SIG-M5 treated with dmso at 0.1 percent for 504 hours (cell line): ENCODE results near the gene NARF.
"Not testable (repeated sequence)": the region's sequence is repeated elsewhere in the genome, so short reads cannot be mapped to it uniquely, and the experiment has no call there.

Experiments
- DNase-seq: peaks from one replicate; lab custom pipeline; 2025; ENCODE audit not compliant: unreplicated experiment; lab: John Stamatoyannopoulos, UW

NARF gene

GRCh38 chr17:82496529-82497434, 38.2 kb downstream of the NARF start:
- peak; percentile 84 for DNase-seq

GRCh38 chr17:82497483-82498405, 39.2 kb downstream of the NARF start:
- DNase-seq = peak; percentile 62

DNA sequence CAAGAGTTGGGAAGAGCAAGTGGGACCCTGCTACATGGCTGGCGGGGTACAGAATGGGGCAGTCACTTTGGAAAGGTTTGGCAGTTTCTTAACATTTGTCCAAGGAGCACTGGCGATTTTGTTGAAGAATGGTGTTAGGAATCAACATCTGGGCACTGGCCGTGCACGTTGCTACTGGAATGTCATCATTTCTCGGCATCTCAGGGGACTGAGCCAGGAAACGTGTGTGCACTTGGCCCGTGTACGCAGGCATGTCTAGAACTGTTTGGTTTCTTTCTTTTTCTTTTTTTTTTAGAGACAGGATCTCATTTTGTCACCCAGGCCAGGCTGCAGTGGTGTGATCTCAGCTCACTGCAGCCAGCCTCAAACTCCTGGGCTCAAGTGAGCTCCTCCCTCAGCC, 43.7 kb downstream of the NARF start:
- DNase-seq = no peak

DNA sequence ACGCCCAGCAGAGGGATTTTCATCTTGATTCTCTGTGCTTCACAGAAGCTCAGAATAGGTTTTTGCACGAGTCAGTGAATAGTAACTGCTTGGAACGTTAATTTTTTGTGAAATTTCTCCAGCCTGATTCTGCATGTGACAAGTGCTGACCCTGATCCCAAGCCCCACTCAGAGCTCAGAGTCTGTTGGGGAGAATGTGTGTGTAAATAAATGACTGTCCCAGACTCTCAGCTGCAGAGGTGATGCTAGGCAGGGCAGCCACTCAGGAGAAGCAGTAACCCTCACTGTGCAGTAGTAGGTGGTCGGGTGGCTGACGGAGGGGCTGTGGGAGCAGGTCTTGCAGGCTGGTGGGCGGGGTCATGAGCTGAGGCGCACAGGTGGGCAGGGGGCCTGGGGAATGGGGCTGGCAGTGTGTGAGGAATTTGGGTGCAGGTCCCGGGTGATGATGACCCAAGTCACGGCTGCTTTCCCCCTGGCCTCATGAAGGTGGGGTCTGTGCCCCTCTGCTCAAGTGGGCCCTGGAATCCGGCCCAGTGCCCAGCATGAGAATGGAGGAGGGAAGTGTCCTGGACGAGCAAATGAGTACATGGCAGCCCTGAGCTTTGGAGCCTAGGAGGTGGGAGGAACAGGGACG, 44.7 kb downstream of the NARF start:
- no peak for DNase-seq

- no peak for DNase-seq
Measured at GRCh38 chr17:82503728-82504308, 45.3 kb downstream of the NARF start.

DNA sequence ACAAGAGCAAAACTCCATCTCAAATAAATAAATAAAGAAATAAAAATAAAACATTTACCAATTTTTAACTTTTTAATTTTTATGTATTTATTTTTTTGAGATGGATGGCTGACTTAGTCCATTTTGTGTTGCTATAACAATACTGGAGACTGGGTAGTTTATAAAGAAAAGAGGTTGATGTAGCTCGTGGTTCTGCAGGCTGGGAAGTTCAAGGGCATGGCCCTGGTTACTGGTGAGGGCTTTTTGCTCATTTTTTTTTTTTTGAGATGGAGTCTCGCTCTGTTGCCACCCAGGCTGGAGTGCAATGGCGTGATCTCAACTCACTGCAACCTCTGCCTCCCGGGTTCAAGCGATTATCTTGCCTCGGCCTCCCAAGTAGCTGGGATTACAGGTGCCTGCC, 46.8 kb downstream of the NARF start:
- DNase-seq = no peak

GRCh38 chr17:82506402-82506801, 47.9 kb downstream of the NARF start:
- DNase-seq = not testable (repeated sequence)

- no peak for DNase-seq
Measured at GRCh38 chr17:82507631-82508175, 49.2 kb downstream of the NARF start.

- not testable (repeated sequence) for DNase-seq
Measured at GRCh38 chr17:82511642-82512041, 53.1 kb downstream of the NARF start.

- not testable (repeated sequence) for DNase-seq
Measured at GRCh38 chr17:82513864-82514263, 55.3 kb downstream of the NARF start.

DNA sequence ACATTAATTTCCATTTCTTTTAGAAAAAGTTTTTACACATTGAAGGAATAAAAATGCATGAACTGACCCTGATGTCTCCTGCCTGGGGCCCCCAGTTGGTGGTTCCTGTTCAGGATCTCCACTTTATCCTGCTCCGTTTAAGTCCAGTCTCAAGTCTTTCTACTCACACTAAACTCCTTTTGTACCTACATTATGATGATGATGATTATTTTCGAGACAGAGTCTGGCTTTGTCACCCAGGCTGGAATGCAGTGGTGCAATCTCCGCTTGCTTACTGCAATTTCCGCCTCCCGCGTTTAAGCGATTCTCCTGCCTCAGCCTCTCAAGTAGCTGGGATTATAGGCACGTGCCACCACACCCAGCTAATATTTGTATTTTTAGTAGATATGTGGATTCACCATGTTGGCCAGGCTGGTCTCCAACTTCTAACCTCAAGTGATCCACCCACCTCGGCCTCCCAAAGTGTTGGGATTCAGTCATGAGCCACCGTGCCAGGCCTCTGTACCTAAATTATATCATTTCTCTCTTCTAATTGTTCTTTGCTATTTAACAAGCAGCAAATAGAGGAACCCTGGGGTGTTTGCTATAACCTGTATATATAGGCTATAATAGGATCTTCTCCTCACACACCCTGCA, 58.8 kb downstream of the NARF start:
- DNase-seq = no peak

- peak; percentile 91 for DNase-seq
Measured at GRCh38 chr17:82518826-82519810, 60.6 kb downstream of the NARF start, which contains the start of gene FOXK2. TSS of gene FOXK2 (plus strand) at chr17:82519732. CDS start at chr17:82519889, 157 bp downstream.

DNA sequence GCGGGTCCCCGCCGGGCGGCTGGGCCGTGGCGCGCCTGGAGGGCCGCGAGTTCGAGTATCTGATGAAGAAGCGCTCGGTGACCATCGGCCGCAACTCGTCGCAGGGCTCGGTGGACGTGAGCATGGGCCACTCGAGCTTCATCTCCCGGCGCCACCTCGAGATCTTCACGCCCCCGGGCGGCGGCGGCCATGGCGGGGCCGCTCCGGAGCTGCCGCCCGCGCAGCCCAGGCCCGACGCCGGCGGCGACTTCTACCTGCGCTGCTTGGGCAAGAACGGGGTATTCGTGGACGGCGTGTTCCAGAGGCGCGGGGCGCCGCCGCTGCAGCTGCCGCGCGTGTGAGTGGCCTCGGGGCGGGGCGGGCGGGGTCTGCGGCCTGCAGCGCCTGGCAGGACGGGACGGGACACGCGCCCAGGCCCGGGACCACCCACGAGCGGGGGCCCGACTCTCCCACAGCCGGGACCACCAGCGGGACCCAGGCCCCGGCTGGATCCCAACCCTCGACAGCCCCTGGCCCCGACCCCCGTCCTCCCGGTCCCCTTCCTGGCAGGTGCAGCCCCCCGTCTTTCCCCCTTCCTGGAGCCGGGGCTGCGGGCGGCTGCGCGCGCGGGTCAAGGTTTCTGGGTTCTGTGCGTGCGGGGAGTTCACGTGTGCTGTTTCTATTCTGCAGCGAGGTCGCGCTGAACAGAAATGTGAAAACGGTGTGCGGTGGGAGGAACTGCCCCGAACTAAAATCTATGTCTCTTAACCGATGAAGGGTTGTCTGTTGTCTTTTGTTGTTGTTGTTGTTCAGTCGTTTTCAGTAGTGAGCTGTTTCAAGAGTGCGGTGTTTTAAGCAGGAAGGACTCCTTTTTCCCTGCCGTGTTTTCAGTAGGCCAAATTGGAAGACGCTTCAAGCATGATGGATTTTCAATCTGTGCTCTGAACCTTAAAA, 61.7 kb downstream of the NARF start:
- no peak for DNase-seq

GRCh38 chr17:82524540-82524939, 66.0 kb downstream of the NARF start:
- DNase-seq = no peak

GRCh38 chr17:82525712-82526111, 67.2 kb downstream of the NARF start:
- no peak for DNase-seq

GRCh38 chr17:82527898-82528297, 69.4 kb downstream of the NARF start:
- DNase-seq = no peak

- DNase-seq = no peak
Measured at GRCh38 chr17:82528484-82529265, 70.1 kb downstream of the NARF start.
